ENCODE data around the gene PDGFD.
"Not testable (repeated sequence)": the region's sequence is repeated elsewhere in the genome, so short reads cannot be mapped to it uniquely, and the experiment has no call there.

PDGFD gene

GRCh38 chr11:104054911-104055529, 108.9 kb downstream of the PDGFD start:
- no peak for DNase-seq (ENCODE audit: low spot score)

DNA sequence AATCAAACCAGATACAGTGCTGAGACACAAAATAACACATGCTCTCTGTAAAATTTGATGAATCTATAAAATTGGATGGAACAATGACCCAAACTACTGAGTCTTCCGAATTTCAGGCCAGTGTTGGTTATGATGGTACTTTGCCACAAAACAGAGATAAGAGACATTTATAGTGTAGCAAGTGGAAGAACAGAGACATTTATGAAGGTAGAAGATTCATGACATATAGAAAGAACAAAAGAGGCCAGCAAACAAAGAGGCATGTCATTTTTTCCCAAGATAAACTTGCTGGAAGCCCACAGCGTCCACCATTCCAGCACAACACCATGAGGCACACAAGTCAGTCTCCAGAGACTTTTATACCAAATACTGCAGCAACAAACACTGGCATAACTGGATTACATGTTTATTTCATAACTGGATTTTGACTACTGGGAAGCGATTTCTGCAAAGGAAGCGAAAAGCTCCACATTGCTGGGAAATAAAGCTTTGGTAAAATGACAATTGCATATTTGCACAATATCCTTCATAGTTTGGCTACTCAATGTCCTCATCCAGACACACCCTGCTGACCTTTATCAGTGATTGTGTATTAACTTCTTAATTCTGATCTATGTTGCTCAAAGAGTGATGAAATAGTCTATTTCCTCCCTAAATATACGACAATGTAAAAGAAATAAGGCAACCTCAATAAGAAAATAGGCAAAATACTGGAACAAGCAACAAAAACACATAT, 110.0 kb downstream of the PDGFD start:
- DNase-seq (ENCODE audit: low spot score), result no peak

- no peak for DNase-seq (ENCODE audit: low spot score)
These were observed 112.2 kb downstream of the PDGFD start for GRCh38 chr11:104051778-104052177.

DNA sequence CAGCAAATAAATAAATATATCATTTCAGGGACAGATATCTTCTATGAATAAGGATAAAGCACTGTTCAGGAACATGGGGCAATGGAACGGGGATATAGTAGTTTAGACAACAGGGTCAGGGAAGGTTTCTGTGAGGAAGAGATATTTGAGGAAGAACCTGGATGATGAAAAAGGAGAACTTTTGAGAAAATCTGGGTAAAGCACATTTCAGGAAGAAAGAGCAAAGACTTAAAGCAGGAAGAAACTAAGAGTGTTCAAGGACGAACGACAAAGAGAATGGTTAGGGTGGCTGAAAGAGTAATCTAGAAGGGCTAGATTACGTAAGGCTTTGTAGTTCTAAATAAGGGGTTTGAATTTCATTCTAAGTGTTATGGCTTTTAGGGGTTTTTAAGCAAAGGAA, 114.8 kb downstream of the PDGFD start:
- no peak for DNase-seq (ENCODE audit: low spot score)

GRCh38 chr11:104046858-104047257, 117.1 kb downstream of the PDGFD start:
- not testable (repeated sequence) for DNase-seq (ENCODE audit: low spot score)

DNA sequence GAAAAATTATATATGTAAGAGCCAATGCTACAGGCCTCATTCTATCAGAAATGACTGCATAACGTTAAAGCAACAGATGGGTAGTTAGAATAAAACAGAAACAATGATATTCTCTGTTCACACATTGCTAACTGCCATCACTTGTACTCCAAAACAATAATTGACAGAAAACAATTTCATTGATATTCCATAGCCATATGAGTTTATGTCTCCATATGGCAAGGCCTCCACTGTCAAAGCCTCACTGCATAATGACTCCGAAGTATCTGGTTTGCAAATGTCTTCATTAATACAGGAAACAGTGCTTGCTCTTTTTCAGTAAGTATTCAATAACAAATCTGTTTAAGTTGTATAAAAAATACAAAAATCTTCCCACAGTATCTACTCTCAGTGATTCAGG, 117.6 kb downstream of the PDGFD start:
- no peak for DNase-seq (ENCODE audit: low spot score)

- DNase-seq (ENCODE audit: low spot score), result no peak
These were observed 120.2 kb downstream of the PDGFD start for GRCh38 chr11:104043678-104044239.

- no peak for DNase-seq (ENCODE audit: low spot score)
These were observed 120.8 kb downstream of the PDGFD start for GRCh38 chr11:104043142-104043541.

DNA sequence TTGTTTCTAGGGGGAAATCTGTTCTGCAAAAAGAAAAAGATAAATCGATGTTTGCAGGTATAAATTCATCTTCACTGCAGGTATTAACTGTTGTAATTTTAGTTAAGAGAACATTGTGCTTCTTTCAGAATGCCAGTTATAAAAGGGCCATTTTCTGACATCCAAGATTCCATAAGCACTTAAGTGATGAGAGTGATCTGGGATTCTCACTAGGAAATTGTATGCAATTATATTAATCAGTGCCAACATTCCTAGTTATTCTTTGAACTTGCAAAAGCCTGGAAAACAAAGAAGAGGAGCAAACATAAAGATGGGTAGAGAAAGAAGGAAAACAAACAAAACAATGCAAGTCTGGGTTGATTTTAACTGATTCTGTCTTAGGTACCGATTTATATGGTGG, 122.2 kb downstream of the PDGFD start:
- no peak for DNase-seq (ENCODE audit: low spot score)

- DNase-seq (ENCODE audit: low spot score), result no peak
These were observed 127.0 kb downstream of the PDGFD start for GRCh38 chr11:104036995-104037394.

GRCh38 chr11:104036588-104036987, 127.4 kb downstream of the PDGFD start, which contains the start of gene DDI1:
Gene DDI1, plus strand, starts transcription at chr11:104036640. Its CDS starts 183 bp downstream, at chr11:104036823.
- no peak for DNase-seq (ENCODE audit: low spot score)

DNA sequence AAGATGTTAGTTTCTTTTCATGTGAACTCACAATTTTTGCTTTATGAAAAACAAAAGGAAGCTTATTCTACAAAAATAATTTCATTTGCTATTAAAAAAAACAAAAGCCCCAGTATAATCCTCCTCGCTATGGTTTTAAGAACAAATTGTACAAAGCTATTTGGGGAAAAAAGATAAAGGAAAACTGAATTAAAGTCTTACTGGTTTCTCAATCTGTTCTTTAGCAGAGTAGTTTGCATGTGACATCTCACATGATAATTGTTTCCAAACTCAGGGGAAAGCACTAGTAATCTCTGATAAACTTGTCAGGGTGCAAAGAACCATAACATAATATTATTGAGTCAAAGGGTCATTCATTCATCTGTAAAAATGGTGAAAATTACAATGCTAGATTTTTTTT, 130.4 kb downstream of the PDGFD start:
- no peak for DNase-seq (ENCODE audit: low spot score)

GRCh38 chr11:104033134-104033533, 130.8 kb downstream of the PDGFD start:
- no peak for DNase-seq (ENCODE audit: low spot score)

DNA sequence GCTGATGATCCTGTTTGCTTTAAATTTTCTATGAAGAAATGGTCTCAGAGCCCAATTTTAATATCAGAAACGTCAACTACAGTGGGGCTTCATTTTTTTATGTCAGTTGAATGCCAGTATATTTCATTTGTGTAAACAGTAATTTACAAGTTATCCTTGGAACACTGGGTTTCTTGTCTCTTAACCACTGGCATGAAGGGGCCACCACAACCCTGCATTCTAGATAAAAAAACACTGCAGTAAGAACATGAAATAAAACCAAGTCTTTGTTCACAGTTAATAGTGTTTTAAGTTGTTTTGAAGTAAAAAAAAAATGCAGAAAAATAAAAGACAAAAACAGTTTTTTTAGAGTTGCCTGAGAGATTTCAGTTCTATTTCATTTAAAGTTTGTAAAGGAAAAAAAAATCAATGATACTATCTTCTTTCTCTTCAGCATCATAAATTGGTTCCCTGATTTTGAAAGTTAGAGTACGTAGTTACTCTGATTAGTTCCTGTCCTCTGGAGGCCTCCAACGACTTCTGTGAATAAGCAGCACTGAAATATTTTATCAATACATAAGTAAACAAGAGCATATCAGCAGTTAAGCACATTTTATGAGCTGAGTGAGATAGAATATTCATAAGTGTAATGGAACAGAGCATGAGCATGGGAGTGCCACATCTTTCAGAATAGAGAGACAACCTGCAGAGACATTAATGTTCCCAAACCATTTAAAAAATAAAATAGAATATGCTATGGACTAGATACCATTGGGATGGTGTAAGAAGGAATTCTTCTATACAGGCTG, 135.3 kb downstream of the PDGFD start:
- DNase-seq (ENCODE audit: low spot score), result no peak

GRCh38 chr11:104024572-104024971, 139.4 kb downstream of the PDGFD start:
- DNase-seq (ENCODE audit: low spot score), result no peak

GRCh38 chr11:104015649-104016415, 148.1 kb downstream of the PDGFD start:
- no peak for DNase-seq (ENCODE audit: low spot score)

DNA sequence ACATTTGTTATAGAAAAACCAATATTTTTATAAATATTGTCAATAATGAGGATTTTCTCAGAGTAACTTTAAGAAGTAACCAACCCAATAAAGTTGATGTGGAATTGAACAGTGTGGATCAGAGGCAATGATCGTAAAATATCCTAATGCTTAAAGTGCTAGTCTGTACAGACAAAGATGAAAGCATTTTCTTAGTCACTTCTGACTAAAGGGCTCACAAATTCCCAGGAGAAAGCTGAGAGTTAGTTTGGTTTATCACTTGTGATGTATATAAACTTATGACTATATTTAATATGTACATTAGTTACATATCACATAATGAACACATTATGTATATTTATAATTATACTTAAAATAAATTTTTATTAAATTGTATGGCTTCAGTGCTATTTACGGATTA, 152.9 kb downstream of the PDGFD start:
- no peak for DNase-seq (ENCODE audit: low spot score)

DNA sequence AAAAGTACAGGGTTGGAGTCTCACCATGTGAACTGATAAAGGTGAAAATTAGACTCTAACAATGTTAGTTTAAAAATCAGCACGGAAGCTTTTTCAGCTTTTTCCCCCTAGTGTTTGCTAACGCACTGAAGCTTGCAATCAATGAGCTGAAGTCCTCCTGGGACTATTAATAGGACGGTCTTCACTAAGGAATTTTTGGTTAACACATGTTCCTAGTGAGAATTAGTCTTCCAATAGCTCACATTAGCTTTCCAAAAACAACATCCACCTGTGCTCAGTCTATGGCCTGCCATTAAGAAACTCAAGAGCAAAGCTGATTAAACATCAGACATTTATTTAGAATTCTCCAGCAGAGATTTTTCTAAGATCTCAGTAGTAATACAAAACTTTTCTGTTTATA, 154.2 kb downstream of the PDGFD start:
- no peak for DNase-seq (ENCODE audit: low spot score)

- no peak for DNase-seq (ENCODE audit: low spot score)
These were observed 158.6 kb downstream of the PDGFD start for GRCh38 chr11:104005234-104005855.

GRCh38 chr11:104003491-104003890, 160.5 kb downstream of the PDGFD start:
- no peak for DNase-seq (ENCODE audit: low spot score)

- DNase-seq (ENCODE audit: low spot score), result no peak
These were observed 162.3 kb downstream of the PDGFD start for GRCh38 chr11:104001561-104002056.

All from pons (tissue), 1 donor.